8988T (cell line): ENCODE data around the gene TBC1D16.
"Not testable (repeated sequence)": the region's sequence is repeated elsewhere in the genome, so short reads cannot be mapped to it uniquely, and the experiment has no call there.

Source experiments
- DNase-seq: peaks from one replicate; pipeline ENCODE4 v3.0.0; 2011

TBC1D16 gene

DNA sequence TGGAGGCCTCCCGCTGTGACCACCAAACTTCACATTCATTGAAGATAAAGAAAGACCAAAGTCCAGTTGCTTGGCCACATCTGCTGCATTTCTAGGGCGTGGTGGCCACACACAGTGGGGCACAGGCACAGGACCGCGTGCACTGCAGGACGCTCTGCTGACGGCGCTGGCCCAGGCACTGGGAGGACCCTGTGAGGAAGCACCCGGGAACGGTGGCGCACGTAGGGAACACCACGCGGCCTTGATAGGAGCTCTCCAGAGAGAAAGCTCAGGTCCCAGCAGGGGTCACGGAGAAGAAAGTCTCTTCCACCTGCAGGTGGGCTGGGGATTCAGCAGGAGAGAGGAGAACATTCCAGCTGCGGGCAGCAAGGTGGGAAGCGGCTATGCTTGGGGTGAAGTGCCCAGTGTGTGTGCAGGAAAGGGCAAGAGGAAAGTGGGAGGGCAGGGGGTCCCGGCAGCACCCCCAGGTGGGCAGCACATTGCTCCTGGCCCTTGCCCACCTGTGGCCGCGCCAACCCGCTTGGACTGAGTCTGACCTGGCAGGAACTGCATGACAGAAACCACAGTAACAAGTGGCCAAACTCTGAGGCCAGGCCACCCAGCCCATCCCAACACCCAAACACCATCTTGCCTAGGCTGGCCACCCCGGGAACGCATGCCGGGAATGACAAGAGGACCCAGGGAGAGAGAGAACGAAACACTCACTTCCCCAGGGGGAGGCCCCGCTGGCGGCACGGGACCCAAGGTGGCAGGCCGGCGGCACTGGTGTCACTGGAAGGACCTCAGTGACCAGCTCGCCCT, 32.8 kb downstream of the TBC1D16 start:
- no peak for DNase-seq

DNA sequence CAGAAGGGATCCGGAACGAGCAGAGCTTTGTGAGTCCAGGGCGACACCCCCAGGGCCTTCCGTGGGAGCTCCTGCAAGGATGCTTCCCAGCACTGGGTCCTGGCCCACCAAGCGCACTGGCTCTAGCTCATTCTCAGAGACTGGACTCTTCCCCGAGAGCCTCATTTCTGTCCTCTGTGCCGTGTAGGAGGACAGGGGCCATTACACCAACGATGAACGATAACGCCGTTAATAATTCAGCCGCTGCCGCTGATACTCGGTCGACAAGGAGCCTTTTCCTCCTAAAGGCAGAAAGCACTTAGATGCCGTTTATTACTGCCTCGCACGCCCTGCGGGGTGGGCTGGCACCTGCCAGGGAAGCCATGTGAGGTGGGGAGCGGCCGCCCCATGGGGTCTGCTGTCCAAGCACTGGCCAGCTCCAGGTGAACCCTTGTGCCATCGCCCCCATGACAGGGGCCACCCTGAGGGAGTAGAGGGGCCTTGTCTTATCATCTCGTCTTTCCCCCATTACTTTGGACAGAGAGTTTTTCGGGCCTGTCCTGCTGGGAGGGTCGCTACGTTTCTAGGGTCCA, 33.5 kb downstream of the TBC1D16 start:
- no peak for DNase-seq

DNA sequence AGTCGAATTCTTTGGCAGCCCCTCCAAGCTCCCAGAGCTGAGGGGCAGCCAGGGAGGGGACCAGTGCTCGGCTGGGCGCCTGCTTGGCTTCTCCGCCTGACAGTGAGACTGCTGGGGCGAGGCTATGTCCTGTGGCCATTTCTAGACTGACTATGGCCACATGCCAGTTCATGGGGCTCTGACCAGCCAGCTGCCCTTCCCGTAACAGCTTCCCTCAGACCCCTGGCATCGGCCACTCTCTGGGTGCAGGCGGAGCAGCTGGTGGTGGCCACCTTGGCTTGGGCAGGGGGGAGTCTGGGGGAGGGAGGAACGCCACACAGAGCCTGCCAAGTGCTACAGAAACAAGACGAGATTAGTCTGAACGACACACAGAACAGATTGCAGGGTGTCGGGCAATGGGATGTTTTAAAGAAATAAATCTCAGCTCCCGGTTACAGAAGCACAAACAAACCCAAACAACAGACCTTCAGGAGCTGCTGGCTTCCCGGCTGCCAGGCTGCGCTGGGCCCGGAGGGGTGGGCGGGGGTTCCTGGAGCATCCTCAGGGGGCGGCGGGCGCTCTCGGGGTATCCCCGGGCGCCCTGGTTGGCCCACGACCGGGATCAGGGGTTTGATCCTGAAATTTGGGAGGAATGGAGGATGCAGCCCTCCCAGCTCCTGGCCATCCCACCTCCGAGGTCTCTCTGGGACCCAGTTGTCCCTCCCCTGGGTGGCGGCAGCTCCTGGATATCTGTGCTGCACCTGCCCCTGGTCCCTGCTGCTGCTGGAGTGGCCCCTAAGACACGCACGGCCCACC, 34.5 kb downstream of the TBC1D16 start:
- DNase-seq = no peak

DNA sequence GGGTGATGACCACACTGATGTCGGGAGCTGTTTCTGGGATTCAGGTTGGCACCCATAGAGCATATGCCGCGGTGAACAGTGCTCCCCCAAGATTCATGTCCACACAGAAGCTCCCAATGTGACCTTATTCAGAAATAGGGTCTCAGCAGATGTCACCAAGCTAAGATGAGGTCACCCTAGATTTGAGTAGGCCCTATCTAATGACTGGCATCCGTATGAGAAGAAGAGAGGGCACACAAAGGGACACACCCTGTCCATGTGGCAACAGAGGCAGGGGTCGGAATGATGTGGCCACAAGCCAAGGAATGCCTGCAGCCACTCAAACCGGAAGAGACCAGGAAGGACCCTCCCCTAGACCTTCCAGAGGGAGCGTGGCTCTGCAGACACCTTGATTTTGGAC, 35.5 kb downstream of the TBC1D16 start:
- no peak for DNase-seq

DNA sequence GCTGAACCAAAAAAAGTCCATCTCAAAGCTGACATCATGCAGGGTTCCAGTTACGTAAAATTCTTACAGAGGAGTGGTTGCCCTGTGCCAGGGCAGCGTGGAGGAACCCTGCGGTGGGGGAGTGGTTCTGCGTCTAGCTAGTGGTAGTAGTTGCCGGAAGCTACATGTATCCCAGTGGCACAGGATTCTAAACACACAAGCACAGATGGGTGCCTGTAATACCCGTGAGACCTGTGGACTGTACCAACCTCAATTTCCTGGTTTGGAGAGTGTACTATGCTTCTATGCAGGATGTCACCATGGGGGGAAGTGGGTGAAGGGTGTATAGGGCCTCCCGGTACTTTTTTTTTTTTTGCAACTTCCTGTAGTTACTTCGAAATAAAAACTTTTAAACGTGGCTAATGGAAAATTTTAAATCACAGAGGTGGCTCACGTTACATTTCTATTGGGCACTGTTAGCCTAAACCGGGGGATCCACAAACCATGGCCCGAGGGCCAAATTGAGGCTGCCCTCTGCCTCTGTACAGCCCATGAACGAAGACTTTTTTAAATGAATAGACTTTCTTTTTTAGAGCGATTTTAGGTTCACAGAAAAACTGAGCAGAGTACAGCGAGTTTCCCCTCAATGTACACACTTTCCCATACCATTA, 38.5 kb downstream of the TBC1D16 start:
- DNase-seq = no peak

DNA sequence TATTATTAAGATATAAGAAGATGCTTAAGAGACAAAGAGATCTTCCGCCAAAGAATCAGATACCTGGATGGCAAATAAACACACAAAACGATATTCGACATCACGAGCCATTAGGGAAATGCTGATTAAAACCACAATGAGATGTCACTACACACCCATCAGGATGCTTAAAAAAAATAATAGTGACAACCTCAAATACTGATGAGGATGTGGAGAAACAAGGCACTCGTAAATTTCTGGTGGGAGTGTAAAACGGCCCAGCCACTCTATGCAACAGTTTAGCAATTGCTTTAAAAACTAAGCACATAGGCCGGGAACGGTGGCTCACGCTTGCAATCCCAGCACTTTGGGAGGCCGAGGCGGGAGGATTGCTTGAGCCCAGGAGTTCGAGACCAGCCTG, 39.4 kb downstream of the TBC1D16 start:
- no peak for DNase-seq

DNA sequence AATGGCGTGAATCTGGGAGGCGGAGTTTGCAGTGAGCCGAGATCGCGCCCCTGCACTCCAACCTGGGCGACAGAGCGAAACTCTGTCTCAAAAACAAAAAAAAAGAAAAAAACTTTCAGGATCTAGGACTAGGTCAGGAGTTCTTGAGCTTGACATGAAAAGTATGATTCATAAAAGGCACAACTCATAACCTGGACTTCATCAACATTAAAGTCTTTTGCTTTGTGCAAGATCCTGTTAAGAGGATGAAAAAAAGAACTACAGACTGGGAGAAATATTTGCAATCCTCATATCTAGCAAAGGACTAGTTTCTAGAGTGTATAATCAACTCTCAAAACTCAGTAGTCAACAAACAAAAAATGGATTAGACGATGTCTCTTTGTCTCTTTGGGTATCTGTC, 40.0 kb downstream of the TBC1D16 start:
- no peak for DNase-seq

DNA sequence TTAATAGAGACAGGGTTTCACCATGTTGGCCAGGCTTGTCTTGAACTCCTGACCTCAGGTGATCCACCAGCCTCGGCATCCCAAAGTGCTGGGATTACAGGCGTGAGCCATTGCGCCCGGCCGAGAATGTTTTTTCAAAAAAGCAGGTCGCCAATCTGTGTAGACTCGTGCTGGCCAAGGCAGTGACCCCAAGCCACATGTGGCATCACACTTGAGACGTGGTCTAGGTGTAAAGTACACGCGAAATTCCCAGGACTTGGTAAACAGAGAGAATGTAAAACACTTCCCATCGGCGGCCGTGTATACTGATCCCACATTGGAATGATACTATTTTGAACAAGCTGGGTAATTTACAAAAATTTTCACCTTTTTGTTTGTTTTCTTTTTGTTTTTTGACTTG, 41.1 kb downstream of the TBC1D16 start:
- no peak for DNase-seq

DNA sequence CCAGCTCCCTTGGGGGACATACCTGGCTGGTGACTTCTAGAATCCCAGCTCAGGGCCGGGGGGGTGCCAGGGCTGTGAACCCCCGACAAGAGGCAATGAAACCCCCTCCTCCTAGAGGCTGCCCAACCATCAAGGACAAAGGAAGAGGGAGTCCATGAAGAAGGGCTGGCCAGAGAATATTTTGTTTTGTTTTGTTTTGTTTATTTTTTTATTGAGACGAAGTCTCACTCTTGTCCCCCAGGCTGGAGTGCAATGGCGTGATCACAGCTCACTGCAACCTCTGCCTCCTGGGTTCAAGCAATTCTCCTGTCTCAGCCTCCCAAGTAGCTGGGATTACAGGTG, 41.5 kb downstream of the TBC1D16 start:
- DNase-seq = not testable (repeated sequence)

DNA sequence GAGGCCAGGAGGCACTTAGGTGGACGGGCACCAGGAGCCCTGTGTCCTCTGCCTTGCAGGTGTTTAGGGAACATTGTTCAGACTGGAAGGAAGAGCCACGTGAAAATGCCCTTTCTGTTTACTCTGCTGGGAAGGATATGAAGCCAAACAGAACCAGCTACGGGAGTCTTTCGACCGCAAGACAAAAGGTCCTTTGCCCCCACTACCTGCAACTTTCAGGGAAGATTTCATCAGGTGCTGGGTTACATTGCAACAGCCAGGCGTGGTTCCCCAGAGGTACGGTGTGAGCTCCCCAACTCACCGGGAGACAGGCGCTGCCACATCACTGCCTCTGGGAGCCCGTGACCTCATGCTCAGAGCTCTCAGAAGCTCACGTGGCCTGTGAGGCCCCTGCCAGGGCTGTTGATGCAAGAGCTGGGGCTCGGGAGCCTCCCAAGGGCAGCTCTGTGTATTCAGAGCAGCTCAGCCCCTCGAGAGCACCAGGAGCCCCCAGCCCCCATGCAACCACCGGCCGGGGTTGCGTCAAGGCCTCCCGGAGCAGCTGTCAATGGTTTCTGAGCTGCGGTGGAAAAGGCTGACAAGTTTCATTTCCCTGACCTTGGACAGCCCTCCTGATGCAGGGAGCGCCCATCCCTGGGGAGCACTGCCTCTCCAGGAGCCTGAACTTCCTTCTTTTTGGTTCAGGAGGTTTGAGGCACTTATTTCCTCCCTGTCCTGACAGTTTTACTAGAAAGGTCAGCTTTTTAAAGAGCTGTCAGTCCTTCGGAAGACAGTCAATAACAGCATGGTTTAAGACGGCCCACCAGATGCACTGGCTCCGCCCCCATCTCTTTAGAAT, 42.1 kb downstream of the TBC1D16 start:
- no peak for DNase-seq

DNA sequence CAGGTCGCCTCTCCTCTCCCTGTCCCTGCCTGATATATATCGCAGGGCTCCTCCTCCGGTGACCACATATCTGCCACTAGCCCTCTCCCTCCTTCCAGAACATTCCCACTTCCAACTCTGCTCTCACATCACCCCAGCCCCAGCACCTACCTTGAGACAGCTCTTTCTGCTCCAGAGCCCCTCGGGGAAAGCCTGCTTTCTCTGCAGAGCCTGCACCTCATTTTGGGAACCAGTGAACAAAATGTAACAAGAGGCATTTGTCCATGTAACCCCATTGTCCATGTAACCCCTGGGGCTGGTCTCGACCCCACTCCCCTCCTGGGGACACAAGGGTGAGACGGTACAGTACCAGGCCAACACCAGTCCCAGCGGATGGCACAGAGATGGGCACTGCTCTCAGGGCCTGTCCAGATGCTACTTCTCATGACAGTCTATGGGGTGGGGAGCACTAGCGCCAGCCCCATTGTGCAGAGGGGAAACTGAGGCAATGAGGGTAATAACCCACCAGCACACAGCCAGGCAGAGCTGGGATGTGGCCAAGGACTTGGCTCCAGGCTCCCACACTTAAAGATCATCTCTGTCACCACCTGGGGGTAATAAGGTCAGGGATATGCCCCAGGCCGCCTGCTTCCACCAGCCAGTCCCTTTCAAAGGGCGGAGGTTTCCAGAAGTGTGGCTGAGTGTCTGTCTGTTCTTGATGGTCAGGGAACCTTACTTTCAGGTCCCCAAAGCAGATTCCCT, 42.9 kb downstream of the TBC1D16 start:
- no peak for DNase-seq

DNA sequence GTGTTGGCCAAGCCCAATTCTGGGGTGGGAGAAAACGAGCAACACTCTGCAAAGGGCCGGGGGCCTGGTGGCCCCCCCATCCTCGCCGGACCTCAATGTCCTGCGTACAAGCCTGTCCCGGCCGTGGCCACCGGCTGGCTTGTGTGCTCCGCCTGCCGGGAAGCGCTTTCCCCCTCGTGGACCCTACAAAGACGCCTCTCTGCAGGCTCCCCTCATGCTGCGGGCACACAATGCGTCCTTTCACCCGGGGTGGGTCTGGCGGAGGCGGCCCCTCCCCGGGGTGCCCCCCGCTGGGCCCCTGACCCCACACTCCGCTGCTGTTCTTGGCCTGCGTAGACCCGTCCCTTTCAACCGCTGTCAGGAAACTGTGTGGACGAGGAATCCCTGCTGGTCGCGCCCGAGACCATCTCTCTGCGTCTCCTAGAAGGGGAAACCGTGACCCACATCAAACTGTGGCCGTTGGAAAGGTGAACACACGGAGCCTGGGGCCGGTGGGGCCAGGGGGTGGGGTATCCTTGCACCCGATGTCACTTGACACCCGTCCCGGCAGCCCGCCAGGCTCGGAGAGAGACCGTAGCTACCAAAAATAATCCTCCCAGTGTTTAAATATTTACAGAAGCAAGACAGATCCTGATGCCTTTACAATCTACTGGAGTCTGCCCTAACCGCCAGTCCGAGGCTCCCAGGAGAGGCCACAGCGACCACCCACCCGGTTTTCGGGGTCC, 43.6 kb downstream of the TBC1D16 start:
- no peak for DNase-seq

DNA sequence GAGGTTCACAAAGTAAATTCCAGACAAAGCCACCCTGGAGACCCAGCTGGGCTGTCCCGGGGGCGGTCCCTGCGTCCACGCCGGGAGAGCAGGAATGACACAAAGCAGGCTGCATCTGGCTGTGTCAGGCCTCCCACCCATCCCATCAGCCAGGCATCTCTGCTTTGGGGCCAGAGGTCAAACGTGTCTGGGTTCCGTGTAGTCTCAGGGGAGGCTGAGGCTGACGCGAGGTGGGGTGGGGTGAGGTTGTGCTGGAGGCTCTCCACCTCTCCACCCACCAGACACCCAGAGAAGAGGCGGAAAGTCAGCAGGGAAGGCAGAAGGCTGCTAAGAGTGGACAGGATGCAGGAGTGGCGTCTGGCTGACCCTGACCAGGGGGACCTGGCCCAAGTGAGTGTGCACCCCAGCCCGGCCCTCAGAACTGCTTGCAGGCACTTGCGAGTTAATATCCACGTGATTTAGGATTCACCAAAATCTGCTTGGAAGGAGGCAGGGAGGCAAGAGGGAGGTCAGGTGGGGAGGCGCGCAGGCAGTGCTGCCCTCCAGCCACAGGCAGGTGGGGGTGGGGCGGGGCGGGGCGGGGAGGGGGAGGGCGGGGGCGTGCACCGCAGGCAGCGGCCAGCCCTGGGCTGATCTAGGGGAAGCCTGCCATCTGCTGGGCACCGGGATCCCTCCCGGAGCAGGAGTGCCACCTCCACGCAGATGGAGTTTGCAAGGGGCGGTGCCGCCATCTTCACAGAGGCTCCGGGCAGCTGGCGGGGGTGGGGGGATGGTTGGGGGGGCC, 44.3 kb downstream of the TBC1D16 start:
- DNase-seq = peak; percentile 90

DNA sequence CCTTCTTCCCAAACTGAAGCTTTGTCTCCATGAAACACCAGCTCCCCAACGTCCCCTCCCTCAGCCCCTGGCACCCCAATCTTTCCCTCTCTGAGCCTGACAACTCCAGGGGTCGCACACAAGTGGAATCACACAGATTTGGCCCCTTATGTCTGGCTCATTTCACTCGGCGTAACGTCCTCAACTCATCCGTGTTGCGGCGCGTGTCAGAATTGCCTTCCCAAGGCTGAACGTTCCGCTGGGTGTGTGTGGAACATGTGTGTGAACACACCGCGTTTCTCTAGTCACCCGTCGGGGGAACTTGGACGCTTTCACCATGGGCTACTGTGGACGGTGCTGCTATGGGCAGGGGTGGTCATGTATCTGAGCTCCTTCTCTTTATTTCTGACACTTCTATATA, 45.0 kb downstream of the TBC1D16 start:
- DNase-seq = no peak

DNA sequence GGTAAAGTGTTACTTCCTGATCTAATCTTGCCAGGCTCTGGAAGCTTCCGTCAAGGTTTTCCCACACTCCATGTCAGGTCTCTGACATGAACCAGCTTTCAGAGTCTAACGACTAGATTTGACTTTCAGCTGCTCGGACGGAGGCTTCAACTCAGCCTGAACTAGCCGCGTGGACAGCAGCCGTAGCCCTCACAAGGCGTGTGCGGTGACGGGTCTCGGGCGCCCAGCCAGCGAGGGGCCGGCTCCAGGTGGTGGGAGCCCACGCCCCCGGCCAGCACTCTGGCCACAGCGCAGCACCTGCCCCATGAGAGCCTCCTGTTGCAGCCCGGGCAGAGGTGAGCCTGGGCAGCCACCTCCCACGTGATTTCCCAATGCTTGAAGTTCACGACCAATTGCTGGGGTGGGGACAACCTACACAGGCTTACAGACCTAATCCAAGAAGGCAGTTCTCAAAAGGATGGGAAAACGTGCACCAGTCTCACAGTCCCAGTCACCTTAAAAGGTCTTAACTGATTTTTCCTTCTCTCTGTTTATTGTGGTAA, 45.5 kb downstream of the TBC1D16 start:
- no peak for DNase-seq

DNA sequence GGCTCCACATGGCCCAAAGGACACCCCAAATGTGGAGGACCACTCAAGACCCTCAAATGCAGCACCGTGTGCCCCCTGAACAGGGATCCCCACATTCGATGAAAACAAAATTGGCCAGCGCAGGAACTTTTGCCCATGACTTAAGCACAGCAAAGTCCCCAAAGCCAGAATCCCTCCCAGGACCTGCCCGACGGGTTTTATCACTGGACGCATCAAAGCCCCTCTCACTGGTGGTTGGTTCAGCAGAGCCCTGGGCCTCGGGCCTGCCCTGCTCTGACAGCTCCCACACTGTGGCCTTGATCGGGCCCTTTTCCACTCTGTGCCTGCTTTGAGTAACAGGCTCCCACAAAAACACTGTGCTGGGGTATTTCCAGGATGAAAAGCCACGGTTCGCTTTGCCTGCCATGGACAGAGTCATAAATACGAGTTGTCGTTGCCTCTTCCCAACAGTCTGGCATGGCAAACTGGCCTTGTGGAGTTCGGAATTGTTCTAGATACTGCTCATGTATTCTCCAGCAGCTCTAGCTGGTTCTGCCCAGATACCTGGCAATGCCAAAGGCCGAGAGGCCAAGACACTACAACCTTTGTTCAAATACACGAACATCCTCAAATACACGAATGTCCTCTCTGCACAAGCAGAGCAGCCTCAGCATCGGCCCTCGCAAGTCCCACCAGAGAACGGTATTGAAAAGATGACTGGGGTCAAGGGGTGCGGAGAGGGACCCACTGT, 46.4 kb downstream of the TBC1D16 start:
- no peak for DNase-seq

DNA sequence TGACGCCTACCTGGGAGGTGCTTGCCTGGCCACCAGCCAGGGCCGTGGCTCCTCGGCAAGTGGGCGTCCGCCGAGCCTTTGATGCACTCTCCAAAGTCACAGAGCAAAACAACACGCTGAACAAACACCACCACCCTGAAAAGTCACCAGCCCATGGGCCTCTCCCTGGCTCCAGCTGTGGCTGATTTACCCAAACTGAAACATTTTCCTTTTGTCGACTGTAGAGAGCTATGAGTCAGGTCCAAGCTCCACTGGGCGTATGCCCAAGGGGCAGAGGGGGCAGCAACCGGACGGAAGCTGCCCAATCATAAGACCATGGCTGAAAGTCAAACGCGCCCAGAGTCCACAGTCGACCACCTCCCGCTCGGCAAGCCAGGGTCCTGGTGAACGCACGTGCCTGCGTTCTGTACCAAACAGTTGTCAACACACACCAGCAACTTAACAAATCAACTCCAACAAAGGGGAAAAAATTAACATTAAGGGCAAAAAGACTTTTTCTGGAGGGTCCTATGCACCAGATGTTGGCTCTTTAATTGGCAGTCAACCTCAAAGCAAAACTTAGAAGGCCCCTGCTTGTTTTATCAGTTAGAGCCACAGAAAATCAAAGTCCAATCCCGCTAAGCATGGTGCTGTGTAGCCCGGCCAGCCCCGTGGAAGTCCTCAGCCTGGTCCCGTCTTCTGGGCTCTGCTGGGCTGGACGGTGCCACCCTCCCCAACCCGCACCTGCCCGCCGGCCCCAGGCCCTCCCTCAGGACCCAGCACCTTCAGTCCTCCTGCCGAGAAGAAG, 47.3 kb downstream of the TBC1D16 start:
- no peak for DNase-seq

DNA sequence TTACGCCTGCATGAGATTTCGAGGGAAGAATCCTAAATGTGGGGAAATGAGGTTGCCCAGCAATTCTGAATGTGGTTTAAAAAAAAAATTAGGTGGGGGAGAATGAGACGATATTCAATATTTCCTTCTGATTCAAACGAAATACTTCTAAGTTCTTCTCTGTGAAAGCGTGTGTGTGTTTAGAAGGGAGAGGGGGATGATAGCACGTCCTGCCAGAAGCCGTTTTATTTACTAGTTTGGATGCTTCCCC, 47.8 kb downstream of the TBC1D16 start:
- DNase-seq = no peak
